B cell (primary cell): Measurements from ENCODE around the gene USP46. TPM values are rescaled to one million over a fixed set of nuclear protein-coding genes. Genes with fewer than 3 reads are reported as not detected.

Experiments used
- ATAC-seq: fragments of 200-7000 bp; cut with Tn5 transposase; one replicate; pipeline ENCODE4 v1.10.0; 2021; ENCODE audit warnings: low read depth, mild to moderate bottlenecking, moderate number of reproducible peaks, moderate library complexity
- CTCF ChIA-PET: fragments of 350-600 bp; sonication (Branson Sonifier 250); formaldehyde crosslinking; loops from one replicate; lab custom pipeline; 2021; ENCODE audit warnings: antibody characterized with exemption, inconsistent platforms; lab: Charles Lee
- POLR2A ChIA-PET: fragments of 350-600 bp; sonication (Branson Sonifier 250); formaldehyde crosslinking; loops from one replicate; lab custom pipeline; 2021; ENCODE audit warnings: antibody characterized with exemption; lab: Charles Lee
- DNase-seq: peaks from one replicate; pipeline ENCODE4 v3.0.0; 2013
- H2AFZ ChIP-seq: 2 replicates; pipeline ENCODE4 v1.6.1; 2012; ENCODE audit warnings: mild to moderate bottlenecking, low read depth, low read length; ENCODE audit not compliant: insufficient read depth, poor library complexity, severe bottlenecking
- H3K27ac ChIP-seq, 2 donors: 1 replicate in 1 of 2; 2 replicates in 1 of 2; pipeline ENCODE4 v1.5.1; 2012 to 2013; ENCODE audit warnings: low read length in 2 of 2, mild to moderate bottlenecking in 2 of 2, moderate library complexity in 1 of 2
- H3K27me3 ChIP-seq, 4 experiments: fragments of 200-600 bp in 1 of 4; sonication (generic) in 1 of 4; replicated peaks in 1 of 4; 1 replicate in 2 of 4; 2 replicates in 2 of 4; pipeline versions ENCODE4 v1.6.1 to v1.7.0; 2013 to 2016; ENCODE audit warnings: low read length in 3 of 4, mild to moderate bottlenecking in 2 of 4, mixed read lengths in 1 of 4, moderate library complexity in 1 of 4; ENCODE audit not compliant: insufficient read depth in 4 of 4, control insufficient read depth in 3 of 4; ENCODE audit errors: control extremely low read depth in 1 of 4
- H3K36me3 ChIP-seq, 2 experiments: replicated peaks in 1 of 2; 1 replicate in 1 of 2; 2 replicates in 1 of 2; pipeline versions ENCODE4 v1.6.1 to v1.7.1; 2013; ENCODE audit warnings: low read length in 1 of 2; ENCODE audit not compliant: insufficient read depth in 2 of 2, control insufficient read depth in 1 of 2; ENCODE audit errors: control extremely low read depth in 1 of 2, extremely low read depth in 1 of 2
- H3K4me1 ChIP-seq, 2 donors: fragments of 200-600 bp in 1 of 2; sonication (generic) in 1 of 2; 1 replicate in 1 of 2; 2 replicates in 1 of 2; pipeline versions ENCODE4 v1.5.1 to v1.6.1; 2013 to 2017; ENCODE audit warnings: low read length in 2 of 2; ENCODE audit not compliant: control insufficient read depth in 2 of 2, insufficient read depth in 2 of 2
- H3K4me2 ChIP-seq: replicated peaks from 2 replicates; pipeline ENCODE3; 2012; ENCODE audit warnings: mild to moderate bottlenecking, low read depth, low read length; ENCODE audit not compliant: poor library complexity, severe bottlenecking
- H3K4me3 ChIP-seq, 5 experiments: fragments of 200-600 bp in 1 of 5; sonication (generic) in 1 of 5; 1 replicate in 3 of 5; 2 replicates in 2 of 5; pipeline versions ENCODE4 v1.5.1 to v1.7.0; 2011 to 2016; ENCODE audit warnings: low read length in 4 of 5, mild to moderate bottlenecking in 4 of 5, low read depth in 2 of 5, control low read depth in 1 of 5, moderate library complexity in 1 of 5; ENCODE audit not compliant: insufficient read depth in 1 of 5; ENCODE audit errors: control extremely low read depth in 1 of 5, extremely low read depth in 1 of 5
- H3K79me2 ChIP-seq: fragments of 200-600 bp; sonication (generic); one replicate; pipeline ENCODE4 v1.6.0; 2016; ENCODE audit warnings: low read length; ENCODE audit not compliant: control insufficient read depth, insufficient read depth
- H3K9ac ChIP-seq: fragments of 200-600 bp; sonication (generic); 2 replicates; pipeline ENCODE4 v1.6.1; 2017; ENCODE audit warnings: mild to moderate bottlenecking, low read length, moderate library complexity
- H3K9me3 ChIP-seq, 3 donors: one replicate each; pipeline versions ENCODE4 v1.6.1 to v1.7.1; 2013; ENCODE audit warnings: low read length in 2 of 3; ENCODE audit not compliant: control insufficient read depth in 2 of 3, insufficient read depth in 1 of 3; ENCODE audit errors: control extremely low read depth in 1 of 3
- H4K20me1 ChIP-seq: 2 replicates; pipeline ENCODE4 v1.6.0; 2012; ENCODE audit warnings: mild to moderate bottlenecking, low read length; ENCODE audit not compliant: insufficient read depth, control insufficient read depth, poor library complexity, severe bottlenecking
- H3K27ac Mint-ChIP-seq: one replicate; pipeline ENCODE4 v1.8.0; 2021; ENCODE audit warnings: mixed read lengths
- H3K27me3 Mint-ChIP-seq: one replicate; pipeline ENCODE4 v1.8.0; 2021; ENCODE audit warnings: mixed read lengths
- H3K4me1 Mint-ChIP-seq: one replicate; pipeline ENCODE4 v1.8.0; 2021; ENCODE audit warnings: mixed read lengths
- H3K4me3 Mint-ChIP-seq: one replicate; pipeline ENCODE4 v1.8.0; 2021; ENCODE audit warnings: mixed read lengths
- H3K9me3 Mint-ChIP-seq: one replicate; pipeline ENCODE4 v1.8.0; 2022; ENCODE audit warnings: mixed read lengths; ENCODE audit not compliant: insufficient read depth
- CTCF ChIP-seq: fragments of 200-600 bp; IDR thresholded peaks from one replicate; pipeline ENCODE4 v1.8.0; 2022; ENCODE audit warnings: antibody characterized with exemption, mild to moderate bottlenecking
- EZH2 ChIP-seq: IDR thresholded peaks from 2 replicates; pipeline ENCODE4 v1.6.1; 2012; ENCODE audit warnings: borderline replicate concordance, low read depth, mild to moderate bottlenecking, moderate library complexity, low read length; ENCODE audit not compliant: insufficient read depth, poor library complexity, severe bottlenecking
- WGBS: methylation state at CpG from one replicate; pipeline ENCODE4 v1.1.5; 2013; ENCODE audit warnings: missing lambda C conversion rate; ENCODE audit not compliant: insufficient coverage; 5-methylcytosine and 5-hydroxymethylcytosine counted together
- intact Hi-C: fragments of 100-400 bp; cut with micrococcal nuclease; formaldehyde crosslinking; loops from one replicate; pipeline ENCODE4 v1.10.0; 2022
- polyA plus RNA-seq: library from polyadenylated mRNA; depleted of rRNA; stranded (reverse); fragments of >200 nt; gene quantifications from 2 replicates; pipeline ENCODE4 v1.2.3, GENCODE V29; 2012
- total RNA-seq, 2 donors: library from RNA; stranded (reverse); fragments of 120-200 nt in 1 of 2; gene quantifications; 1 replicate in 1 of 2; 2 replicates in 1 of 2; pipeline versions ENCODE4 v1.2.3 to v1.2.4, GENCODE V29; 2013 to 2022

Gene USP46
- total and polyA plus RNA-seq, 2 donors (not counting 1 experiment from before 2014, with no cell fraction given), result 1.8 to 11.8 TPM

GRCh38 chr4:52575406-52575805 is 83.7 kb downstream of the USP46 start:
- Histone ChIP-seq H3K4me2 (no peak overlapping the region), H3K9me3 (no peaks in the 10 kb centered on the region), H3K4me3 (no peak overlapping the region), H3K79me2 (no peaks in the 10 kb centered on the region), H3K36me3 (no peaks in the 10 kb centered on the region), H3K4me1 (no peaks in the 10 kb centered on the region), H3K27me3 (no peaks in the 10 kb centered on the region), H4K20me1 (no peaks in the 10 kb centered on the region), H3K27ac (no peak overlapping the region), H2AFZ (no peak overlapping the region), H3K9ac (no peak overlapping the region)
- Mint-ChIP-seq H3K27ac (no peak overlapping the region), H3K4me3 (no peak overlapping the region), H3K9me3 (peaks cover 2% of the 10 kb centered on the region), H3K4me1 (no peaks in the 10 kb centered on the region), H3K27me3 (peaks cover 23% of the 10 kb centered on the region)
- intact Hi-C loops, result no loop called here
- POLR2A ChIA-PET, result no interaction called here
- CTCF ChIA-PET, result no interaction called here
- no CpG with 5 or more reads among the region's 1 CpG for WGBS
- no peak for ATAC-seq
- TF ChIP-seq CTCF, result no peak
- TF ChIP-seq EZH2, result no peak
- DNase-seq, result no peak

GRCh38 chr4:52574036-52574435 is 85.1 kb downstream of the USP46 start:
- Mint-ChIP-seq H3K9me3 (peaks cover 2% of the 10 kb centered on the region), H3K27ac (no peak overlapping the region), H3K4me1 (no peaks in the 10 kb centered on the region), H3K27me3 (peaks cover 28% of the 10 kb centered on the region), H3K4me3 (no peak overlapping the region)
- ATAC-seq, result no peak
- Histone ChIP-seq H3K4me2 (no peak overlapping the region), H3K27me3 (no peaks in the 10 kb centered on the region), H3K9ac (no peak overlapping the region), H3K79me2 (no peaks in the 10 kb centered on the region), H3K27ac (no peak overlapping the region), H3K4me1 (no peaks in the 10 kb centered on the region), H3K4me3 (no peak overlapping the region), H4K20me1 (no peaks in the 10 kb centered on the region), H3K9me3 (no peaks in the 10 kb centered on the region), H3K36me3 (no peaks in the 10 kb centered on the region), H2AFZ (no peak overlapping the region)
- DNase-seq, result no peak
- WGBS, result no CpG with 5 or more reads among the region's 5 CpGs
- POLR2A ChIA-PET, result no interaction called here
- intact Hi-C loops, result no loop called here
- TF ChIP-seq CTCF, result no peak
- no peak for TF ChIP-seq EZH2
- CTCF ChIA-PET, result no interaction called here
